NB4 (cell line): ENCODE measurements around the gene KHDRBS1.

Source experiments
- DNase-seq: peaks from one replicate; pipeline ENCODE4 v3.0.0; 2010; ENCODE audit warnings: low read depth
- H3K4me3 ChIP-seq: one replicate; pipeline ENCODE4 v1.5.1; 2011; ENCODE audit warnings: mild to moderate bottlenecking, low read depth, low read length, moderate library complexity
- CTCF ChIP-seq: IDR thresholded peaks from one replicate; pipeline ENCODE4 v1.5.1; 2012; ENCODE audit warnings: low read depth, low read length
- MYC ChIP-seq: IDR thresholded peaks from 2 replicates; pipeline ENCODE4 v1.6.1; 2011; ENCODE audit warnings: low read depth, low read length
- POLR2A ChIP-seq: IDR thresholded peaks from 2 replicates; pipeline ENCODE4 v1.6.1; 2011; ENCODE audit warnings: mild to moderate bottlenecking; ENCODE audit not compliant: insufficient read length; ENCODE audit errors: extremely low read depth
- TF ChIP-seq, protein P1 (sequence below): IDR thresholded peaks from 2 replicates; pipeline ENCODE4 v1.6.1; 2011; ENCODE audit warnings: low read depth, low read length

Gene KHDRBS1

GRCh38 chr1:32035119-32035518, 21.5 kb downstream of the KHDRBS1 start:
- DNase-seq, result no peak
- H3K4me3 ChIP-seq, result no peak overlapping the region
- no peak for TF ChIP-seq POLR2A
- no peak for TF ChIP-seq MYC
- TF ChIP-seq CTCF, result no peak
- TF ChIP-seq, protein P1, sequence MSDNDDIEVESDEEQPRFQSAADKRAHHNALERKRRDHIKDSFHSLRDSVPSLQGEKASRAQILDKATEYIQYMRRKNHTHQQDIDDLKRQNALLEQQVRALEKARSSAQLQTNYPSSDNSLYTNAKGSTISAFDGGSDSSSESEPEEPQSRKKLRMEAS, result no peak

DNA sequence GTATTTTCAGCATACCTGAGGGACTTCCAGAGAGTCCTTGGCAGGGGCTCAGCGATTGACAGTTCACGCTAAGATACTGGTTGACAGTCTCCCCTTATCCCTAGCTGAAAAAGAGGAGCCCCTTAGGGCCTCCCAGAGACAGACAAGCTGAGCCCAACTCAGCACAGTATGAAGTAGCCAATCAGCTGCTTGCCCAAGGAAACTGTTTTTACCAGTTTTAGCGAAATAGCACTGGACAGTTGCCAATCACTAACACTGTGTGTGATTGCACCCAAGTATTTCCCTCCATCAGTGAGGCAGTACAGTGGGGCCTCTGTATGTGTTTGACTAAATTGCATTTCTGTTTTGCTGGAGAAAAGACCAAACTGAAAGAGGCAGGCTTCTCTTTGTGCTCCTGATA, 27.0 kb downstream of the KHDRBS1 start:
- TF ChIP-seq, protein P1, result no peak
- TF ChIP-seq CTCF (no peak), MYC (no peak), POLR2A (no peak)
- DNase-seq, result no peak
- no peak overlapping the region for H3K4me3 ChIP-seq

GRCh38 chr1:32042330-32042729, 28.7 kb downstream of the KHDRBS1 start:
- DNase-seq, result no peak
- no peak overlapping the region for H3K4me3 ChIP-seq
- no peak for TF ChIP-seq CTCF
- TF ChIP-seq MYC, result no peak
- no peak for TF ChIP-seq POLR2A
- TF ChIP-seq, protein P1, result no peak

DNA sequence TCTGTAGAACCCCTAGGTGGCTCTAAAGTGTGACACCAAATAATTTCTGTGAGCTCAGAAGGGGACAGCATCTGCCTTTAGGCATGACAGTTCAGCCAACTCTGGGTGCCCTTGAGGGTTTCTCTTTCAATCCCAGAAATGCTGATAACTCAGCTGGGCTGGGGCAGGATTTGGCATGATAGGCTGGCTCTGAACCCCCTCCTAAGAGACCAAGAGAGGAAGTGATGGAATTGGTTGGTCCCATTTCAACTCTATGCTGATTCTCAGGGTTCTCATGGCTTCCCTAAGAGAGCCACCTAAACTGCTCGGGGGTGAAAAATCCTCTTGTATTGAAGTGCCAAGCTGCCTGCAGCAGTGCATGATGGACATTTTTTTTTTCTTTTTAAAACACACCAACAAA, 30.6 kb downstream of the KHDRBS1 start:
- TF ChIP-seq POLR2A (no peak), MYC (no peak), CTCF (no peak)
- TF ChIP-seq, protein P1, result no peak
- no peak overlapping the region for H3K4me3 ChIP-seq
- no peak for DNase-seq

GRCh38 chr1:32045772-32046171, 32.1 kb downstream of the KHDRBS1 start:
- H3K4me3 ChIP-seq, result no peak overlapping the region
- TF ChIP-seq POLR2A (no peak), MYC (no peak), CTCF (no peak)
- TF ChIP-seq, protein P1, result no peak
- peak; percentile 60 for DNase-seq

DNA sequence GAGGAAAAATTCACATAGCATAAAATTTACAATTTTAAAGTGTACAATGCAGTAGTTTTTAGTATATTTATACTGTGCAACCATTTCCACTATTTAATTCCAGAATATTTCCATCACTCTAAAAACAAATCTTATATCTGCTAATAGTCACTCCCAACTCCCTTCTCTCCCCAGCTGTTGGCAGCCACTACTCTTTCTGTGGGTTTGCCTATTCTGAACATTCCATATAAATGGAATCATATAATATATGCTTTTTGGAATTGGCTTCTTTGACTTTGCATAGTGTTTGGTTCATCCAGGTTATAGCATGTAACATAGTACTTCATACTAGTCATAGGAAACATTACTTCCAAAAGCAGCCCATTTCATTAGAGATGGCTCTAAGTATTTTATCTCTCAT, 34.0 kb downstream of the KHDRBS1 start:
- DNase-seq, result no peak
- H3K4me3 ChIP-seq, result no peak overlapping the region
- TF ChIP-seq MYC (no peak), POLR2A (no peak), CTCF (no peak)
- TF ChIP-seq, protein P1, result no peak
